Measurements from ENCODE around the gene UTP3. TPM values are rescaled to one million over a fixed set of nuclear protein-coding genes. Genes with fewer than 3 reads are reported as not detected.
"Not testable (repeated sequence)": the region's sequence is repeated elsewhere in the genome, so short reads cannot be mapped to it uniquely, and the experiment has no call there.

UTP3 gene, protein sequence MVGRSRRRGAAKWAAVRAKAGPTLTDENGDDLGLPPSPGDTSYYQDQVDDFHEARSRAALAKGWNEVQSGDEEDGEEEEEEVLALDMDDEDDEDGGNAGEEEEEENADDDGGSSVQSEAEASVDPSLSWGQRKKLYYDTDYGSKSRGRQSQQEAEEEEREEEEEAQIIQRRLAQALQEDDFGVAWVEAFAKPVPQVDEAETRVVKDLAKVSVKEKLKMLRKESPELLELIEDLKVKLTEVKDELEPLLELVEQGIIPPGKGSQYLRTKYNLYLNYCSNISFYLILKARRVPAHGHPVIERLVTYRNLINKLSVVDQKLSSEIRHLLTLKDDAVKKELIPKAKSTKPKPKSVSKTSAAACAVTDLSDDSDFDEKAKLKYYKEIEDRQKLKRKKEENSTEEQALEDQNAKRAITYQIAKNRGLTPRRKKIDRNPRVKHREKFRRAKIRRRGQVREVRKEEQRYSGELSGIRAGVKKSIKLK
- total RNA-seq = 27.2 TPM
- long read RNA-seq, transcript UTP3-201 (1 exons, 2,073 nt) = major isoform, 13 of 13 reads
- long read RNA-seq, partial matches to known transcripts = 0 of 13 reads
- long read RNA-seq, other reads (novel, unspliced or antisense) = 0 of 13 reads

DNA sequence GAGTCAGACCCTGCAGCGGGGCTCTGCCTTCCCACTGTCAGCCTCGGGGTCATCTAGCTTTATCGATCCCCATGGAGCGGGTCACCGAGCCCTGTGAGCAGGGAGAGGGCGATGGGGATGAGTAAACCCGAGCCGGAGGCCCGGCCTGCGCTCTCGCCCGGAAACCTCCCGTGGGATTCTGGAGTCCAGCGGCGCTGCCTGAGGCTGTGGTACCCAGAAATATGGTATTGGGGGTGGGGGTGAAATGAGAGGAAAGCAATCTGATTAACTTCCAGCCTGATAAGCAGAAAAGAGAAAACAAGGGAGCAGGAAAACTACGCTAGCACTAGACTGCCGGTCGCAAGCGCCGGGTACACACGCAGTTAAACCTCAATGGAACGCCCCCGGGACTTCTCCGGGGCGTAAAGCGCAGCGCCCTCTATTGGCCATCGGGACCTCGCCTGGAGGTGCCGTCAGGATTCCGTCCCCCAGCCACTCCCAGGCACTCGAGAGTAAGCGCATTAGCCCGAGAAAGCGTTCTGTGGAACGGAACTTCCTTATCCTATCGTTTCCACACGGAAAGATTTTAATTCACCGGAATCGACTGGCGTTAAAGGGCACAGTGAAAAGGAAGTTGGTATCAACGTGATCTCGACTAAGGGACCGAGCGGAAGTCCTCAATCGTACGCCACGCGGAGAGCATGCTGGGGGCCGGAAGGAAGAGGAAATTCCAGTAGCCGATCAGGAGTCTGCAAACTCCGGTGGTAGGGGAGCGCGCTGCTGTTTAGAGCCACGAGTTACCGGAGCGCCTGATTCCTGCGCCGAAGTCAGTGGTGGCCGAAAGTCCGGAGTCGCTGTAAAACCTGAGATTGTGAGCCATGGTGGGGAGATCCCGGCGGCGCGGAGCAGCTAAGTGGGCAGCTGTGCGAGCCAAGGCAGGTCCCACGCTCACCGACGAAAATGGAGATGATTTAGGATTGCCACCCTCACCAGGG is at the start of gene UTP3:
Gene UTP3 (plus strand): TSS at position 712 of the 974 bp plus-strand sequence. CDS start 146 bp downstream, at position 858.
- TF ChIP-seq CTCF (IDR thresholded peaks at IDR 0.05) = peak; percentile 97
- Histone ChIP-seq H3K27me3 (no peaks in the 10 kb centered on the region), H3K9me3 (no peaks in the 10 kb centered on the region), H3K27ac (peak within 1 kb of the TSS; percentile 97), H3K4me3 (peak within 1 kb of the TSS; percentile 85), H3K36me3 (peaks cover 20% of the 10 kb centered on the region), H3K4me1 (peaks cover 32% of the 10 kb centered on the region)
- peak; percentile 97 for DNase-seq
- intact Hi-C loops (cut with DNase I) = no loop called here
- ATAC-seq = peak; percentile 98

DNA sequence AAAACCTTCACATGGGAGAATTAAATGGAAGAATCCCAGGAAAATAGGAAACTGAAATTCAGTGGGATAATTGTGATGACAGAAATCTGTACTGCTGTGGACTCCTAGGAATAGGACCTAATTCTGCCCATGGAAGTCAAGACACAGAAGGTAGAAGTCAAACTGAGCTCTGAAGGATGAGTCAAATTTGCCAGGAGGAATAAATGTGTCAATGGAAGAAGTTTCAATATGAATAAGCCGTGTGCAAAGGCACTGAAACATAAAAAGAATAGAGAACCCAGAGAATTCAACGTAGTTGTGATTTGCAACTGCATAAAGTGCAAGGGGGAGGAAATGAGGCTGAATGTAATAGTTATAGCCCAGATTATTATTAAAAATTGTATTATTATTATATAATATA is 48.1 kb upstream of the UTP3 start:
- H3K27me3 ChIP-seq = no peaks in the 10 kb centered on the region
- no peak for ATAC-seq

GRCh38 chr4:70650741-70651140 is 37.6 kb upstream of the UTP3 start:
- intact Hi-C loops (cut with DNase I); H3K27me3 ChIP-seq; H3K4me1 ChIP-seq; H3K4me3 ChIP-seq; DNase-seq; ATAC-seq; H3K36me3 ChIP-seq; H3K9me3 ChIP-seq; H3K27ac ChIP-seq: not testable (repeated sequence)

More for the DNA sequence above, 48.1 kb upstream of the UTP3 start:
- intact Hi-C loops (cut with DNase I) = no loop called here
- no peak overlapping the region for H3K4me3 ChIP-seq
- H3K36me3 ChIP-seq = no peaks in the 10 kb centered on the region
- H3K4me1 ChIP-seq = no peaks in the 10 kb centered on the region
- H3K27ac ChIP-seq = no peak overlapping the region
- no peak for DNase-seq
- no peak for TF ChIP-seq CTCF (IDR thresholded peaks at IDR 0.05)
- H3K9me3 ChIP-seq = no peaks in the 10 kb centered on the region

GRCh38 chr4:70651864-70652506 is 36.3 kb upstream of the UTP3 start:
- TF ChIP-seq CTCF (IDR thresholded peaks at IDR 0.05) = peak; percentile 63
- Histone ChIP-seq H3K4me3 (no peak overlapping the region), H3K9me3 (no peaks in the 10 kb centered on the region), H3K4me1 (no peaks in the 10 kb centered on the region), H3K36me3 (no peaks in the 10 kb centered on the region), H3K27me3 (no peaks in the 10 kb centered on the region), H3K27ac (no peak overlapping the region)
- intact Hi-C loops (cut with DNase I) = no loop called here
- ATAC-seq (peak; percentile 82), DNase-seq (no peak)

GRCh38 chr4:70654605-70655011 is 33.7 kb upstream of the UTP3 start:
- TF ChIP-seq CTCF (IDR thresholded peaks at IDR 0.05) = no peak
- no peaks in the 10 kb centered on the region for H3K9me3 ChIP-seq
- ATAC-seq = no peak
- intact Hi-C loops (cut with DNase I) = no loop called here
- no peak overlapping the region for H3K4me3 ChIP-seq
- no peak for DNase-seq
- H3K27ac ChIP-seq = no peak overlapping the region
- H3K4me1 ChIP-seq = no peaks in the 10 kb centered on the region
- H3K36me3 ChIP-seq = no peaks in the 10 kb centered on the region
- H3K27me3 ChIP-seq = no peaks in the 10 kb centered on the region

All from upper lobe of right lung (tissue), 1 donor.